HG02852 (cell line): ENCODE results near the gene ARMC8.

Experiments used
- ATAC-seq: cut with Tn5 transposase; IDR thresholded peaks from one replicate; pipeline ENCODE4 v1.9.1; 2021; ENCODE audit warnings: mild to moderate bottlenecking, moderate library complexity; ENCODE audit not compliant: unreplicated experiment

Gene ARMC8

DNA sequence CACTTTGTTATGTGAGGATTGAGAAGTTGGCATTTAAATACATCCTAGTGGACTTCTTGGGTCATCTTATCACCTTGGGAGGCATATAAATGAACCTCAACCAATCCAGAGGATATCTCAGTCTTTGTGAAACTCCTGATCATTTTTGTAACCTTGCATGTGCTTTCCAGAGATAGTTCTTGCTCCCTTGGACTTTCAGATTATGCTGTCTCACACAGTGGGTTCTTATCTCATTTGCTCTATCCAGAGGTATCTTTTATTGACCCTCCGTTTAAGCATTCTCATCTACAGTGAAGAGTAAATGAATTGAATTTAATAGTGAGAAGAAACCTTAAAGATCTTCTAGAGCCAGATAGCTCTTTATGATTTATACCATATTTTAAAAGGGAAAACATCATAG lies 10.4 kb downstream of the ARMC8 start:
- no peak for ATAC-seq

DNA sequence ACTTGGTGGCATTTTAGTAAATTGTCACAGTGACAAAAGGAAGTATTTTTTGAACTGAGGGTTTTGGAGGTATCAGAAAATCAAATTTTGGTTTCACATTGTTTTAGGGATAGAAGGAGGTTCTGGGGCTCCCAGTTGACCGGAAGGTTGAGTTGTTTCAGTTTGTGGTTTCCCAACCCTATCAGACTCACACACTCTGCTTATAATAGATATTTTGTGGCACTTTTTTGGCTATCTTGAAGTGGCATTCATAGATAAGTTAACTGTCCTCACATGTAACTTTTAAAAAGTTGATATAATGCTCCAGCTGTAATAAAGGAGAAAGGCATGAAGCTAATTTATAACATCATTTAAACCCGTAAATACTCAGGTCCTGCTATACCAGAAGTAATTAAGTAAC lies 12.8 kb downstream of the ARMC8 start:
- peak; percentile 57 for ATAC-seq

GRCh38 chr3:138200424-138200823 lies 13.3 kb downstream of the ARMC8 start:
- ATAC-seq, result no peak

GRCh38 chr3:138202945-138203701 lies 16.0 kb downstream of the ARMC8 start:
- ATAC-seq, result no peak

DNA sequence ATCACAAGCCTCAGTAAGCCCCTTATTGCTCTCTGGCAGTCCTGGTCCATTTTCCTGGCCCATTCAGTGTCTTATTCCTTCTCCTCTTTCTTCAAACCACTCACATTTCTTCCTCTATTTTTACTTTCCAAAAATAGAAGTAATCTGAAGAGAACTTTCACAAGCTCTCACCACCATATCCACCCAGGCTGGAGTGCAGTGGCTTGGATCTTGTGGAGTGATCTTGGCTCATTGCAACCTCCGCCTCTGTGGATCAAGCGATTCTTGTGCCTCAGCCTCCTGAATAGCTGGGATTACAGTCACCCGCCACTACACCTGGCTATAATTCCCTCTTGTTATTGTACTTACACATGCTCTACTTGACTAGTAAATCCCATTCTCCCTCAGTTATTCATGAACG lies 16.8 kb downstream of the ARMC8 start:
- ATAC-seq, result no peak

DNA sequence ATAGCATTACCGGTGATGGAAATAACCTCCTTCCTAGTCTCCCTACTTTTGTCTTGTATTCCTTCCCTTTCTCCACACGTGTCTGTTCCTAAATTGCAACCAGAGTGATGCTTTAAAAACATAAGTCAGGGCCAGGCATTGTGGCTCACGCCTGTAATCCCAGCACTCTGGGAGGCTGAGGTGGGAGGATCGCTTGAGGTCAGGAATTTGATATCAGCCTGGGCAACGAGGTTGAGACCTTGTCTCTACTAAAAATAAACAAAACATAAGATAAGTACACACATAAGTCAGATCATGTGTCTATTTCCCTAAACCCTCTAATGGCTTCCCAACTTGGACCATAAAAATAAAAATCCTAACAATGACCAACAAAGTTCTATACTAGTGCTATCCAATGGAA lies 18.4 kb downstream of the ARMC8 start:
- ATAC-seq, result no peak

GRCh38 chr3:138206196-138206595 lies 19.1 kb downstream of the ARMC8 start:
- ATAC-seq, result no peak

DNA sequence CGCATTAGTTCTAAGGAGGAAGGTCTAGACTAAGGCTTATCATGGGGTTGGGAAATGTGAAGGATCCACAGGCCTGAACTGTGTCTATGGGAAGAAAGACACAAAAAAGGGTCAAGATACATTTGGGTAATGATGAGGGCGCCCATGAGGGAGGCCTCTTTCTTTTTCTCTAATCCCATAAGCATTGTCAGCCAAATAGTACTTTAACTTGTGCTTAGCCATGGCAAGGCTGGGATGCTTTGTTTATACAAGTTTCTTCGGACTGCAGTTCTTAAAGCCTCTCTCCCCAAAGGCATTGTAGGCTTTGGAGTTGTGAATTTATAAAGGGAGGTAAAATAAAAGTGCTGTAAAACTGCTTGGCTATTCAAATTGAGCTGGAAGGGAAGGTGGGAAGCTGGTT lies 23.4 kb downstream of the ARMC8 start:
- no peak for ATAC-seq

DNA sequence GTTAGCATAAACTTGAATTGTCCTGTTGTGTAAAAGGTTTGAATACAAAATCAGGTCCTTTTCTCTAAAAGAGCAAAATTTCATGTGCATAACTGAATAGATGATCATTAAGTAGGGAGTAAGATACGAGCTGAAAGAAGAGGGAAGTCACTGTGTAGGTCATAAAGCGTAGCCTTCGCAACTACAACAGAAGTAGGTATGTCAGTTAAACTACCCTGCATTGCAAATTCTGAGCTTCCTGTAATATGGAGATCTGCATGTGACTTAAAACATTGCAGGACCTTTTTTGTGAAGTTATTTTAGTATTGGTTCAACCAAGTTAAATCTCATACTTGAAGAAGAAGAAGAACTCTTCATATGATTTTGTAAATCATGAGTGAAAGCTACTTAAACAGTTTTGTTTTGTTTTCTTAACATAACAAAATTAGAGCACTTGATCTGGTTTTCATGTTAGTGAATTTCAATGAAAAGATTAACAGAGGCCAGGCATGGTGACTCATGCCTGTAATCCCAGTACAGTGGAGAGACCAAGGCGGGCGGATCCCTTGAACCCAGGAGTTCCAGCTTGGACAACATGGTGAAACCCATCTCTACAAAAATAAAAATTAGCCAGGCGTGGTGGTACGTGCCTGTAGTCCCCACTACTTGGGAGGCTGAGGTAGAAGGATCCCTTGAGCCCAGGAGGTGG lies 26.4 kb downstream of the ARMC8 start:
- ATAC-seq, result no peak

DNA sequence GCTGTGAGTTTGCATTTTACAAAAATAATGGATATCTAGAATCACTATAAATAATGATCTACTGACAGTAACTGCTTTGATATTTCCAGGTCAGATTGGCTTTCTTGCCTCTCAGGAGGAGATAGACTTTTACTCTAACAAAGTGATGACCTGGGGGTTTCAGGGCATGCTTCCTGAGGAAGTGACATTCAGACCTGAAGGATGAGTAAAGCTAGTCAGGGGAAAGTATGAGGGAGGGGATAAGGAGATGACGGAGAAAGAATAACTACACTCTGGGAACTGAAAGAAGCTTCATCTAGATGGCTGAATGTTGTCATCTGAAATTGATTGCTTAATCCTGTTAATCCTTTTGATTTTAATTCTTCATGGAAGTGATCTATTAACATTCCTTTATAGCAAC lies 32.2 kb downstream of the ARMC8 start:
- ATAC-seq, result no peak

DNA sequence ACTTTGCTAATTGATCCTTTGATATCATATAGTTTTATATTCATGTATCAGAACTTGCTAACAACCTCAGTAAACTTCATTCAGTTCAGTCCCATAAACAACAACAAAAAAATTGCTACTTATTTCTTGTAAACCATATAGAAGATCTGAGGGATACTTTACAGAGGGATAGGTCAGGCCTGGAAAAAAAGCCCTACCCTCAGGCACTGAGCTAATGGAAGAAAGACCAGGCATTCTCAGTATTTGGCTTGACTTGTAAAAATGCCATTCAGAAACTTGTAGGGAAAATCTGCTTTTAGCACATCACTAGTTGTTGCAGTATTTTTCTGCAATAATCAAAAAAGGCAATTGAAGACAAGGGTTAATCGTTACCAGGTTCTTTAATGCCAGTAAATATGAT lies 33.1 kb downstream of the ARMC8 start:
- ATAC-seq, result no peak

DNA sequence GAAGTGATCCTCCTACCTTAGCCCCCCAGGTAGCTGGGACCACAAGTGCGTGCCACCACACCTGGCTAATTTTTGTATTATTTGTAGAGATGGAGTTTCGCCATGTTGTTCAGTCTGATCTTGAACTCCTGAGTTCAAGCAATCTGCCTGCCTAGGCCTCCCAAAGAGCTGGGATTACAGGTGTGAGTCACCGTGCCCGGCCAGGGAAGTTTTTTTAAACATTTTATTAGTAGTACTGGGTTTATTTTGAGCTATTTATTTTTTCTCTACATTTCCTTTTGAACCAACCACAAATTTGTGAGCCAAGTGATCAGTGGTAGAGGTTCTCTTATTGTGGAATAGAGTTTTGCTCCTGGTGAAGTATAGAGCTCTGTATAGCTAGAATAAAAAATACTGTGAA lies 33.7 kb downstream of the ARMC8 start:
- no peak for ATAC-seq

DNA sequence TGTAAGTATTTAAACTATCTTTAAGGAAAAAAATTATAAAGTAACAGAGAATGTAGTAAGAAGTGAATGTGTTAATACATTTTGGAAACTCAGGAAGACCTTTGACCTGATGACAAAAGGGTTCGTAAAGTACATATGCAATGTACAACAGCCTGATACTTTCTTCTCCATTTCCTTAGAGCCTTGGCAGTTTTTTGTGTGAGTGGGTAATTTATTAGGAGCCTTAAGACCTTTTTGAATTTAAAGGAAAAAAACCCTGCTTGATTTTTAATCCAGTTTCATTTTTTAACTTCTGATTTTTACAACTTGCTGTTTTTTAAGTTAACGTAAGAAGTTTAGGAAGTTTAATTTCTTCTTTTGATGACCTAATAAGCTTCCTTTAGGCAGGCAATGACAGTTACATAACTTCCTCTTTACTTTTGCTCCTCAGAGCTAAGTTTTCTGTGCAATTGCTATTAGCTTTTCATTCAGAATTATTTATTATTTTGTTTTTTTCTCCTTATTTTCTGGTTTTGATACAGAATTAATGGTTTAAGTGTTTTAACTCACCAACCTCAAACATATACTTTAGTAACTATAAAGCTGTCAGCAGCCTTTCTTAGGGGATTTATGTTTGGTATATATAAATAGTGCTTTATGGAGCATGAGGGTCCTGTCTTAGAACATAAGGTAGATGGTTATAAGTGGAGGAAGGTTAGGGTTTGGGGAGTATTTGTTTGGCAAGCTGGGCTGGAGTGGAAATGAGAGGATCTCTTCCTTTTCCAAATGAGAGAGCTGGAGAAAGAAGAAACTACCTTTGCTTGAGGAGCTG lies 35.2 kb downstream of the ARMC8 start:
- ATAC-seq, result no peak

DNA sequence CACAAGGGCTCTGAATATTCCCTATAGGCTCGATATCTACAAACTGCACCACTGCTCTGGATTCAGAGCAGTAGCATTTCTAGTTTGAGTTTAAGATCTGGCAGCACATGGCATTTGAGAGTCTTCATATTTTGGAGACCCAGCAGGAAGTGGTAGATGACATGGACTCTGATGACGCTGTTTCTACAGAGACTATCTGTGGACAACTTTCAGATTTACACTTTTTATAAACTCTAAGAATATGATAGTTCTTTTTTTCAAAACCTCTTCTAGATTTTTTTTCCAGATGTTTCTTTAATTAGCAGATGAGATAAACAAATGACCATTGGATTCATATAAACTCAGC lies 35.8 kb downstream of the ARMC8 start:
- ATAC-seq, result no peak

DNA sequence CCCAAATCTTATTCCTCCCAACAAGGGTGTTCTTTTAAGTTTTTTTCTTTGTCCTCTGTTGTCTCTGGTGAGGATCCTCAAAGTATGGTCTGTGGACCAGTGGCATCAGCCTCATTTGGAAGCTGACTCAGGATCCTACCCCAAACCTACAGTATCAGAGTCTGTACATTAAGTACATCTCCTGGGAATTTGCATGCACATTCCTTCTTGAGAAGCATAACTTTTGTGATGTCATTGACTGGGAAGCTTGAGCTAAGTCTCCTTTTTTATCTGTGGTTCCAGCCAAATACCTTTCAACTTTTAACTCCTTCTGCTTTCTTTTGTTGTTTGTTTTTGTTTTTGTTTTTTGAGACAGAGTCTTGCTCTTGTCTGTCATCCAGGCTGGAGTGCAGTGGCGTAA lies 40.5 kb downstream of the ARMC8 start:
- ATAC-seq, result no peak

DNA sequence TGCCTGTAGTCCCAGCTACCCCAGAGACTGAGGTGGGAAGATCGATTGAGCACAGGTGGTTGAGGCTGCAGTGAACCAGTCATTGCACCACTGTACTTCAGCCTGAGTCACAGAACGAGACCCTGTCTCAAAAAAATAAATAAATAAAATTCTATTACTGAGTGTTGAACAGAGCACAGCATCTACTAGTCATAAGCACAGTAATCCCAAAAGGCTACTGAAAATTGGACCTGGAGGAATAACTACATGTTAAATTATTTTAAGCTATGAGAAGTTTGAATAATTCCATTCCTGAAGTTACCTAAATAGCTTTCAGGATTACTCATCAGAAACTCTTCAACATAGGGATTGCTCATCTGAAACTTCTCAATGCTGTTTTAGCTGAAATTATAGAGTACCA lies 43.4 kb downstream of the ARMC8 start:
- ATAC-seq, result no peak

DNA sequence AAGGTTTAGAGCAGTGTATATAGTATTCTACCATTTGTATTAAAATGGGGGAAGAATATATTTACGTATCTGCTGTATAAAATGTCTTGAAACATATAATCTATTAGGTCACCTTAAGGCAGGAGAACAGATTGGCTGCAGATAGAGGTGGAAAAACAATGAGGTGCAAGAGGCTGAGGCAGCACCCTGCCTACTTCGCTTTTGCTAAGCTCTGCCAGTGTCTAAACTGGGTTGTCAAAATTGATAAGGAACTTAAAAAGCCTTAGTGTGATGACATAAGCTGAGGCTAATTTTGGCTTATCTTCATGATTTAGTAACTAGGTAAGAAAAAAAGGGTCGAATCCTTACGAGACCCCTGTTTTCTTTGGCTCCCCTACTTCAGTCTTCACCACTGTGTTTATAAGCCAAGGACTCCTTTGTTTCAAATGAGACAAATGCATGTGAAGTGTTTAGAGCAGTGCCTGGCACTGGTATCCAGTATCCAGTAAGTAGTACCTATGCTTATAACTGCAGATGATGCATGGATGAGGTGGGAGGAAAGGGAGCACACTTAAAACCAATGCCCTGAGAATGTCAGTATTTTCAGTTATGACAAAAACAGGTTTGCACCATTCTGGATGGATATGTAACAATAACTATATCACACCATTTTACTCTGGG lies 45.7 kb downstream of the ARMC8 start:
- ATAC-seq, result no peak

DNA sequence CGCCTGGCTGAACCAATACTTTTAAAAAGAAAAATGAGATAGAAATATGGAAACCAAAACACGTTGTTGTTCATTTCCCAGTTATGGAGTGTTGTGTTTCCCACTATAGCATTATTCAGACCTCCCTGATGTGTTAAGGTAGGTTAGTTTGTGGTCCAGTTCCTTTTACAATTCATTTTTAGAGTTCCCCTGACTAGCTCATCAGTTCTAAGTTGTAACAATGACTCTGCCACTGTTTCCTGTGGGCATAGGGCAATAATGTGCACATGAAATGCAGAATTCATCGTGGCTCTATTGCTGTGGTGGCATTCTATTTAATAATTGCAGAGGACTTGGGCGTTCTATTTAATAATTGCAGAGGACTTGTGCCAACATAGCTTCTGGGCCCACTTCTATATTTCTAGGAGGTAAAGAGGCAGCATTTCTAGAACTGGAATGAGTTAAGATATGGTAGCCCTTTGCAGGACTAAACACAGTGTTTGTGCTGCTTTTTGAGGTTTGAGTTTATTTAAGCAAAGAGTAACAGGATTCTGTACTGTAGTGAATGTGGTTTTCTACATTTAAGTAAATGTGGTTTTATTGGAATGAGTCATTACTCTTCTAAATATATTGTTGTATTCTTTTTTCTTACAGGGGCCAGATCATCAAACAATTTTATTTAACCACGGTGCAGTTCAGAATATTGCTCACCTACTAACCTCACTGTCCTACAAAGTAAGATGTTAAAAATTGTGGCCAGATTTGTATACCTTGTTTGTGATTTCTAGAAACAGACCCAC lies 47.5 kb downstream of the ARMC8 start:
- ATAC-seq, result no peak

DNA sequence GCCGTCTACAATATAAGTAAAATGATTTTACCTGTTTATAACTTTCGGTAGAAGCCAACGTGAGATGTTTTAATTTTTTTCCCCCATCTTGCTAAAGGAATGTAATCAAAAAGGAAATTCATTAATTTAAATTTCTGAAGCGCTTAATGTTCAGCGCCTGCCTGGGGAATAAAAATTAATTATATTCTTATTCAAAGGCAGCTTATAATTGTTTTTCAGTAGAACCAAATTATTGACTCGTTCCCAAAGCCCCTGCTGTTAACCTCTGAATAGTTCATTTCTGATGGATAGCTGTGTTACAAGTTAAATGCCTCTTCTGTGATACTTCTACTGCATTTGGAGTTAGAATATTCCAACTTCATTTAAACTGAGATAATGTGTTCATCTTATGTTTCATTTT lies 51.6 kb downstream of the ARMC8 start:
- no peak for ATAC-seq

- no peak for ATAC-seq
Measured at GRCh38 chr3:138241061-138241460, 54.0 kb downstream of the ARMC8 start.

- no peak for ATAC-seq
Measured at GRCh38 chr3:138241676-138242075, 54.6 kb downstream of the ARMC8 start.
